ENCODE results near the gene BEGAIN.
A peak's percentile ranks its signal among the peaks of the same experiment; 100 is the strongest.

Gene BEGAIN

DNA sequence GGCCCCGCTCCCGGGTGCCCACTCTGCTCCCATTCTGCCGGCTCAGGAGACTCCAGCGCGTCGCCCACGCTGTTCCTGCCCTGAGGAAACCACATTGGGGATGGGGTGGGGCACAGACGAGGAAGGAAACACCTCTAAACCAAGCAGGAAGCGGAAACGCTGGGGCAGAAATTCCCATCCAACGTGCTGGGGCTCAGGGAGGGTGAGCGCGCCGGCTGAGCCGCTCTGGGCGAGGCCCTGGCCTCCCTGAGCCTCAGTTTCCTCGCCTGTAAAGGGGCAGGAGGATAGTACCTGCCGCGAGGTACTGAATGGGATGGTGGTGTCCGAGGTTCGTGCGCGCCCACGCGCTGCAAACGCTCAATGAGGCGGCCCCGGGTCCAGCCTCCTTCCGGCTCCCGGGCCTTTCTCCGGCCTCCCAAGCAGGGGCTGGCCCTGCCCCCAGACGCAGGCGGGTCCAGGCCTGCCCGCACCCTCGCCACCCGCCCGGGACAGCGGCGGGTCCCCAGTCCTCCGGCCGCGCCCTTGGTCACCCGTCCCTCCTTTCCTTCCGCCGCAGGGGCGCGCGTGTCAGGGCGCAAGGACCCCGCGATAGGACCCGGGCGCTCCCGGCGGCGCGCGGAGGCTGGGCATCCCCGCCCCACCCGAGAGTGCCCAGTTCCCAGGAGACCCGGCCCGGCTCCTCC lies 673 bp downstream of the BEGAIN start:
- H3K9ac ChIP-seq (ENCODE audit: low read depth, low read length): peak overlapping the region; percentile 21
- H3K4me1 ChIP-seq (ENCODE audit: insufficient read depth, low read length): no peaks in the 10 kb centered on the region
- H3K27ac ChIP-seq (ENCODE audit: low read depth, low read length): no peak overlapping the region
- peaks cover 52% of the 10 kb centered on the region for H3K27me3 ChIP-seq (ENCODE audit: insufficient read depth, low read length)
- 5% methylated on average over 62 of the region's 62 CpGs for whole genome bisulfite sequencing
- H3K9me3 ChIP-seq (ENCODE audit: insufficient read depth, low read depth, low read length): no peaks in the 10 kb centered on the region
- H3K36me3 ChIP-seq (ENCODE audit: insufficient read depth, low read length): no peaks in the 10 kb centered on the region
- H3K4me3 ChIP-seq (ENCODE audit: low read length): peak overlapping the region; percentile 56

DNA sequence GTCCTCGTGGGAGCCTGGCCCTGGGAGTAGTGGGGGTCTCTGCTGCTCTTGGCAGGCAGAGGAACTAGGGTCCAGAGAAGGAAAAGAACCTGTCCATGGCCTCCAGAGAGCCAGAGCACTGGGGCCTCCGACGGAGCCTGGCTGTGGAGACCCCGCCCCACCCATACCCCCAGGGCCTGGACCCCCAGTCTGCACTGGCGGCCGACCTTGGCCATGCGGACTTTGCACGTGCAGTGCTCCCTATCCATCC lies 1.1 kb downstream of the BEGAIN start:
- no peak overlapping the region for H3K9ac ChIP-seq (ENCODE audit: low read depth, low read length)

DNA sequence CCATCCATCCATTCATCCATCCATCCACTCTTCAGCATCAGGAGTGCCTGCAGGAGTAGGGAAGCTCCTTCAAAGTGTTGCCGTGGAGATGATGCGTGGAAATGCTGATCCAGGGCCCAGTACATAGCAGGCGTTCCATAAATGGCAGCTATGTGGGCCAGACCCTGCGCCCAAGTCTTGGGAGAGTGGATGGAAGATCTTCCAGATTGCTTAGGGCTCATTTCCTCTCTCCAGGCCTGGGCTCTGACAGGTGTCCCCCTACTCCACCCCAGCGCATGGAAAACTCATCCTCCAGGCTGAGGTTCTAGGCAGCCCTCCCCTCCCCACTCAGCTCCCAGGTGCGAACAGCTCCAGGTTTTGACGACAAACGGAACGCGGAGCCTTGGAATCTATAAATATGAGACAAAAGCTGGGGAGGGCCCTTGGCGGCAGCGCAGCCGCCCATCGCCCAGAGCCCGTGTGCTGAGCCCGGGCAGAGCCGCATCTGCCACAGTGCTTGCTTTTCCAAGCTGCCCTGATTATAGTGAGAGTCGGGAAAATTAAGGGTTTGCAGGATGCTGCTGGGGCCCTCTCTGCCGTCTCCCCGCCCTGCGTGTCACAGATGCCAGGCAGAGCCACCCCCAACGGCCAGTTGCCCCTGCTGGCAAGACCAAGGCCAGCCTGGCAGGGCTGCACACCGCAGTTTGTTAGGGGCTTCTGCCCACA lies 1.6 kb downstream of the BEGAIN start:
- no peaks in the 10 kb centered on the region for H3K9me3 ChIP-seq (ENCODE audit: insufficient read depth, low read depth, low read length)
- no peak overlapping the region for H3K27ac ChIP-seq (ENCODE audit: low read depth, low read length)
- H3K9ac ChIP-seq (ENCODE audit: low read depth, low read length): no peak overlapping the region
- WGBS: 93% methylated on average over 23 of the region's 23 CpGs
- H3K4me3 ChIP-seq (ENCODE audit: low read length): no peak overlapping the region
- H3K27me3 ChIP-seq (ENCODE audit: insufficient read depth, low read length): peaks cover 52% of the 10 kb centered on the region
- H3K36me3 ChIP-seq (ENCODE audit: insufficient read depth, low read length): no peaks in the 10 kb centered on the region
- H3K4me1 ChIP-seq (ENCODE audit: insufficient read depth, low read length): no peaks in the 10 kb centered on the region

More for the DNA sequence above, 1.1 kb downstream of the BEGAIN start:
- H3K27ac ChIP-seq (ENCODE audit: low read depth, low read length): no peak overlapping the region
- no peaks in the 10 kb centered on the region for H3K9me3 ChIP-seq (ENCODE audit: insufficient read depth, low read depth, low read length)
- H3K4me3 ChIP-seq (ENCODE audit: low read length): peak overlapping the region; percentile 56
- no peaks in the 10 kb centered on the region for H3K4me1 ChIP-seq (ENCODE audit: insufficient read depth, low read length)
- H3K36me3 ChIP-seq (ENCODE audit: insufficient read depth, low read length): no peaks in the 10 kb centered on the region
- H3K27me3 ChIP-seq (ENCODE audit: insufficient read depth, low read length): peaks cover 52% of the 10 kb centered on the region
- WGBS: 50% methylated on average over 8 of the region's 8 CpGs

DNA sequence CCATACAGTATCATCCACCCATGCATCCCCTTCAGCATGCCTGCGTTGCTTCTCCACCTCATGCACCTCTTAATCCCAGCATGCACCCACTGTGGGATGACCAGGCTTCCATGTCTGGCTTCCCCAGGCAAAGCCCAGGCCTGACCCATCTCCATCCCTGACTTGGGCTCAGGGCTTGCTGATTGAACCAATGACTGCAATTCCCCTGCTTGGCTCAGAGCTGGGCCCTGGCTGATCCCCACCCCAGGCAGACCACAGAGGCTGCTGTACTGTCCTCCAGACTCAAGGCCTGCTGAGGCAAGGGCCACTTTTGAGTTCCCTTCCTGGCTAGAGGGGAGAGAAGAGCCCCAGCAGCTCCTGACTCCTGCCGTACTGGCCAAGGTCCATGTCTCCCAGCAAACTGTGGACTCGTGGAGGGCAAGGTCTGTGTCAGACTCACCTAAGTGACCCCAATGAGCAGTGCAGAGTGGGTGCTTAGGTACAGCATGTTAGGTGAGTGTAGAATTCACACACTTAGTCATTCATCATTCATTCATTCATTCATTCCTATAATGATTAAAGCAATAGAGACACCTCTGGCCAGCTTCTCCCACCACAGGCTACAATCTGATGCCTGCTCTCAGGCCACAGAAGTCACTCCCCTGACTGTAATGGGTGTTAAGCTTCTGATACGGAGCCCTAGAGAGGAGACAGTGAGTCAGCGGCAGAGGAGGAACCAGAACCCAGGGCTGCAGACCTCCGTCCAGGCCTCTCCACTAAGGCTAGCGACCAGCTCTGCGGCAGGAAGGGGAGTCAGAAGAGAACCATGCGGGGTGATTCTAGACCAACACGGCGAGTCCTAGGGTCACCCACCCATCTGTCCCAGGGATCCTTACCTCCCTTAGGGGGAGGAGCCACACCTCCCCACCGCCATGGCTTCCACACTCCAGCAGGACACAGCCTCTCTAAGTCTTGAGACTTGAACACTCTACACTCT lies 2.9 kb downstream of the BEGAIN start:
- Histone ChIP-seq H3K9me3 (ENCODE audit: insufficient read depth, low read depth, low read length) (no peaks in the 10 kb centered on the region), H3K27me3 (ENCODE audit: insufficient read depth, low read length) (peaks cover 47% of the 10 kb centered on the region)
- WGBS: 90% methylated on average over 12 of the region's 12 CpGs

DNA sequence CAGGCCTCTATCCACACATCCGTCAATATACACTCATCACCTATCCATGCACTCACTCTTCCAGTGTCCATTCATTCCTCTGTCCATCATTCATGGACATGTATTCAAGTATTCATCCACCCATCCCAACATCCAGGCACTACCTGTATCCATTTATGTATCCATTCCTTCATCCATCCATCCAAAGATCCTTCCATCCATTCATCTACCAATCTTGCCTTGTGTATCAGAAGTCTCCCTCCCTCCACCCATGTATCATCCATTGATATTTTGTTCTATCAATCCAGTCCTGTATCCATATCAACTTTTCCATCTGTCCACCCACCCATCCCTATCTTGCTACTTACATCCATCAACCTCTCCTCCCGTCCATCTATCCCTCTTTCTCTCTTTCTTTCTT lies 4.0 kb downstream of the BEGAIN start:
- Histone ChIP-seq H3K9ac (ENCODE audit: low read depth, low read length) (no peak overlapping the region), H3K4me1 (ENCODE audit: insufficient read depth, low read length) (no peaks in the 10 kb centered on the region), H3K9me3 (ENCODE audit: insufficient read depth, low read depth, low read length) (no peaks in the 10 kb centered on the region), H3K27me3 (ENCODE audit: insufficient read depth, low read length) (peaks cover 37% of the 10 kb centered on the region), H3K27ac (ENCODE audit: low read depth, low read length) (no peak overlapping the region), H3K4me3 (ENCODE audit: low read length) (no peak overlapping the region), H3K36me3 (ENCODE audit: insufficient read depth, low read length) (no peaks in the 10 kb centered on the region)
- 93% methylated on average over 2 of the region's 2 CpGs for WGBS

More for the DNA sequence above, 2.9 kb downstream of the BEGAIN start:
- no peaks in the 10 kb centered on the region for H3K4me1 ChIP-seq (ENCODE audit: insufficient read depth, low read length)
- no peaks in the 10 kb centered on the region for H3K36me3 ChIP-seq (ENCODE audit: insufficient read depth, low read length)
- no peak overlapping the region for H3K9ac ChIP-seq (ENCODE audit: low read depth, low read length)
- no peak overlapping the region for H3K4me3 ChIP-seq (ENCODE audit: low read length)
- no peak overlapping the region for H3K27ac ChIP-seq (ENCODE audit: low read depth, low read length)

DNA sequence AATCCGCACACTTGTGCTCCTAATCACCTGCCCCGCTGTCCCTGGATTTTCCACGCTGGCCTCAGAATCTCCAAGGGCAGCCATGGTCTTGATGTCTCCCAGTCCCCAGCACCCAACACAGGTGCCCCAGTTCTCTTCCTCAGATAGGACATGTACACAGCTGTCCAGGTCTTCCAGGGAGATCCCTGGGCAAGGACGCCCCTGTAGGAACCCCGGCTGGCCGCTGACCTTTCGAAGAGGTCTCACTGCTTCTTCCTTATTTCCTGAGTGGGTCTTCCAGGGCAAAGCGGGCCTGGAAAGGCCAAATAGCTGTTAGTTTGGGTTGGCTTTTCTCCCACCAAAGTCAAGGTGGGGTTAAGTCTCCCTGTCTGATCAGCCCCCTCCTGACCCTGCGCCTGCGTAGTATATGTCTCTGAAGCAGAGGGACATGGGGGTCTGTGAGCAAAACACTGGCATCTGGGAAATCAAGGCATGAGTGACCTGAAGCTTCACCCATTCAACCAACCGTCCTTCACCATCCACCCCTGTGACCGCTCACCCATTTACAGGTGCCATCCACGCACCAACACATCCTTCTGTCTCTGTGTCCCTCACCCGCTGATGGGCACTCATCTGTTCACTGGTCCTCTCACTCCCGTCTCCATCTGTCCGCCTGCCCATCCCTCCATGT lies 4.6 kb downstream of the BEGAIN start:
- H3K9ac ChIP-seq (ENCODE audit: low read depth, low read length): no peak overlapping the region
- no peaks in the 10 kb centered on the region for H3K4me1 ChIP-seq (ENCODE audit: insufficient read depth, low read length)
- no peak overlapping the region for H3K27ac ChIP-seq (ENCODE audit: low read depth, low read length)
- H3K4me3 ChIP-seq (ENCODE audit: low read length): no peak overlapping the region
- no peaks in the 10 kb centered on the region for H3K9me3 ChIP-seq (ENCODE audit: insufficient read depth, low read depth, low read length)
- 94% methylated on average over 16 of the region's 16 CpGs for WGBS
- H3K36me3 ChIP-seq (ENCODE audit: insufficient read depth, low read length): no peaks in the 10 kb centered on the region
- peaks cover 31% of the 10 kb centered on the region for H3K27me3 ChIP-seq (ENCODE audit: insufficient read depth, low read length)

DNA sequence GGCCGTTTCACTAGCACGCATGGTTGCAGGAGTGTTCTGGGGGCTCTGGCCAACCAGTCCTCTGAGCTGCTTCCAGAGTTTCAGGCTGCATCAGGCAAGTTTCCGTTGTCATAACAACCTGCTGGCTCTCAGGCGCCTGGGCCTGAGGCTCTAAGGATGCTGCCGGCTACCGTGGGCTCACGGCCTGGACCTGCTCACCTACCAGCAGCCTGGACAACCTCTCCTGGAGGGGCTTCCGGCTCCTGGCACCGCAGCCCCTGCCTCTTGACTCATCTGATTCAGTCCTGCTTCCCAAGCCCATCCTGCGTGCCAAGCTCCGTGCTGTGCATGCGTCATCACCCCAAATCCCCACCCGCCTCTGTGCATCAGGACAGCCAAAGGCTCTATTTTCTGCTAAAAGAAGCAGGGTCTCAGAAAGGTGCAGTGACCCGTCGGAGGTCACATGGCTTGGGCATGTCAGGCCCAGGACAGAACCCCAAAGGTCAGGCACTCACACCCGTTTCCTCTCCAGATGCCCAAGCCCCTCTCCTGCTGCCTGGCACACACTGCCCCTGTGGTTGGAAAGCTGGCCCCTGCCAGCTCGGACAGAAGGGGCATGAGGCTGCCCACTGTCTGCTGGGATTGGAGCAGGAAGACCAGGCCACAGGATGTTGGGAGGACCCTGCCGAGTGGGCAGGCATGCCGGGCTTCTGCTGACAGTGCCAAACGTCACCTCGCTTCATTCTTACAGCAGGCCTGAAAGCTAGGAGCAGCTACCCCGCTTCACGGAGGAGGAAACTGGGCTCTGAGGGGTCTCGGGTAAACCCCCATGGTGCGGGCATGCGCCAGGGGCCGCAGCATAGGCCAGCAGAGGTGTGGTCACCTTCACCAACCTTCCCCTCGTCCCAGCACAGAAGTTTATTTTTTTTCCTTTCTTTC lies 5.7 kb downstream of the BEGAIN start:
- Histone ChIP-seq H3K9me3 (ENCODE audit: insufficient read depth, low read depth, low read length) (no peaks in the 10 kb centered on the region), H3K27ac (ENCODE audit: low read depth, low read length) (no peak overlapping the region), H3K4me1 (ENCODE audit: insufficient read depth, low read length) (no peaks in the 10 kb centered on the region), H3K27me3 (ENCODE audit: insufficient read depth, low read length) (peaks cover 23% of the 10 kb centered on the region), H3K36me3 (ENCODE audit: insufficient read depth, low read length) (no peaks in the 10 kb centered on the region), H3K4me3 (ENCODE audit: low read length) (no peak overlapping the region), H3K9ac (ENCODE audit: low read depth, low read length) (no peak overlapping the region)
- 91% methylated on average over 28 of the region's 28 CpGs for WGBS

DNA sequence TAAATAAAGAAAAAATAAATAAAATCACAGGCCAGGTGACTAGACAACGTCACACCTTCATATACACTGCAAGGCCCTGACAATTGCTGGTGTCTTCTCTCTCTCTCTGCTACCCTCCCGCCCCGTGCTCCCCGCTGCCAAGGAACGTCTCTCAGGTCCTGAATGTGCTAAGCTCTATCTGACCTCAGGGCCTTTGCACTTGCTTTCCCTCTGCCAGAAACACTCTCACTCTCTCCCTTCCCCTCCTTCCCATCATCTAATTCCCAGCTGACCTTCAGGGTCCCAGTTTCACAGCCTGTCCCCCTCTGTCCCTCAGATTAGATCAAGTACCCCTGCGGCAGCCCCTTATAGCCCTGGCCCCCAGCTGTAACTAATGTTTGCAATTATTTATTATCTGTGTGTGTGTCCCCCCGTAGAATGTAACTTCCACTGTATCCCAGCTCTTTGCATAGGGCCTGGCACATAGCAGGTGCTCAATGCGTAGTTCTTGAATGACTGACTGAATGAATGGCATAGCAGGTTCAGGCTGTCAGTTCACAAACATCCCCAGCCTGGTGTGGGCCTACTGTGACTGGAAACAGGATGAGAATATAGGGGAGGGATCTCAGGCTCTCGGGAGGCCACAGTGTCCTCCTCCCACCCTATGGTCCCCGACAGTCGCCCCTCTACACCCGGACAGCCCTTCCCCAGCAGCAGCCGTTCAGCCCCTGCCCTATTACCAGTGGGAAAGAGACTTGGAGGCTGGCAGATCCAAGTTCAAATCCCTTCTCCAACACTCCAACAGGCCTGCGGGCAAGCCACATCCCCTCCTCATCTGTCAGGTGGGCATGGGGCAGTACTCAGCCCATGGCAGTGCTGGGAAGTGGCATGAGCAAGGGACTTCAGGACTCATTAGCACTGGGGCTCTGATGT lies 6.6 kb downstream of the BEGAIN start:
- Histone ChIP-seq H3K4me1 (ENCODE audit: insufficient read depth, low read length) (no peaks in the 10 kb centered on the region), H3K4me3 (ENCODE audit: low read length) (no peak overlapping the region), H3K27me3 (ENCODE audit: insufficient read depth, low read length) (peaks cover 14% of the 10 kb centered on the region), H3K36me3 (ENCODE audit: insufficient read depth, low read length) (no peaks in the 10 kb centered on the region), H3K9ac (ENCODE audit: low read depth, low read length) (no peak overlapping the region), H3K27ac (ENCODE audit: low read depth, low read length) (no peak overlapping the region), H3K9me3 (ENCODE audit: insufficient read depth, low read depth, low read length) (no peaks in the 10 kb centered on the region)
- WGBS: 95% methylated on average over 14 of the region's 14 CpGs

DNA sequence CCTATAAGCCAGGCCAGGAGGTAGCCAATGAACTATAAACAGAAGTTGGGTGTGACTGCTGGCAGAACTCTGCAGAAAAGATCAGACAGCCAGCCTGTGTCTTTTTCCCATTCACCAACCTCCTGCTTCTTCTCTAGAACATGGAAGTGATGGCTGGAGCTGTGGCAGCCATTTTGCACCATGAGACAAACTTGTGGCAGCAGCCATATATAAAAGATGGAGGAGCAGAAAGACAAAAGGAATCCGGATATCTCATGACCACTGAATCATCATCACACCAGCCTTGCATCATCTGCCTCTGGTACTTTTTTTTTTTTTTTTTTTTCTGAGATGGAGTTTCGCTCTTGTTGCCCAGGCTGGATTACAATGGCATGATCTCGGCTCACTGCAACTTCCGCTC lies 8.7 kb downstream of the BEGAIN start:
- no peak overlapping the region for H3K4me3 ChIP-seq (ENCODE audit: low read length)
- peaks cover 2% of the 10 kb centered on the region; the same call in 1 of the 2 replicates for H3K4me1 ChIP-seq (ENCODE audit: insufficient read depth, low read length)
- H3K9ac ChIP-seq (ENCODE audit: low read depth, low read length): no peak overlapping the region
- H3K27ac ChIP-seq (ENCODE audit: low read depth, low read length): no peak overlapping the region
- 99% methylated on average over 4 of the region's 4 CpGs for WGBS
- H3K27me3 ChIP-seq (ENCODE audit: insufficient read depth, low read length): no peaks in the 10 kb centered on the region
- no peaks in the 10 kb centered on the region for H3K9me3 ChIP-seq (ENCODE audit: insufficient read depth, low read depth, low read length)
- H3K36me3 ChIP-seq (ENCODE audit: insufficient read depth, low read length): no peaks in the 10 kb centered on the region

Data from HUES64 (cell line).